ENCODE data around the gene ZFAND4. TPM values are rescaled to one million over a fixed set of nuclear protein-coding genes. Genes with fewer than 3 reads are reported as not detected.
A peak's percentile ranks its signal among the peaks of the same experiment; 100 is the strongest.
"Not testable (repeated sequence)": the region's sequence is repeated elsewhere in the genome, so short reads cannot be mapped to it uniquely, and the experiment has no call there.

ZFAND4 gene
- total RNA-seq, 6 experiments from 2014 or later: 6.3 to 15.2 (median 9.3) TPM

DNA sequence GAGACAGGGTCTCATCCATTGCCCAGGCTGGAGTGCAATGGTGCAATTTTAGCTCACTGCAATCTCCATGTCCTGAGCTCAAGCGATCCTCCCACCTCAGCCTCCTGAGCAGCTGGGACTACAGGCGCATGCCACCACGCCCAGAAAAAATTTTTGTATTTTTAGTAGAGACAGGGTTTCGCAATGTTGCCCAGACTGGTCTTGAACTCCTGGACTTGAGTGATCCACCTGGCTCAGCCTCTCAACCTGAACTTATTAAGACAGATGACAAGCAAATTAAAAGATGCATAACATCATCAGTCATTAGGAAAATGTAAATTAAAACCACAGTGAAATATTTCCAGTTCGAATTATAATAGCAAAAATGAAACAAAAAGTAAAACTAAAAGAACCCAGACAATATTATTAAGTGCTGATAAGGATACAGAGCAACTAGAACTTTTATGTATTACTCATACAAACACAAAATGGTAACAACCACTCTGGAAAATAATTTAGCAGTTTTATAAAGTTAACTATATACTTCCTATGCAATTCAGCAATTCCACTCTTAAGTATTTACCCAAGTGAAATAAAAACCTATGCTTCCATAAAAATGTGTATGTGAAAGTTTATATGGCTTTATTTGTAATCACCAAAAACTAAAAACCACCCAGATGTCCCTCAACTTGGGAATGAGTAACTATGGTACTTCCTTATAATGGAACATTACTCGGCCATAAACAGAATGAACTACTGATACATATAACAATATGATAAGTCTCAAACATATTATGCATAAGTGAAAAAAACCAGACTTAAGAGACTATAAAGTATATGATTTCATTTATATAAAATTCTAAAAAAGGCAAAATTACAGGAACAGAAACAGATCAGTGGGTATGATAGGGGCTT, 15.3 kb downstream of the ZFAND4 start:
- no peak for DNase-seq
- no peaks in the 10 kb centered on the region for H3K9me3 ChIP-seq
- no peak for ATAC-seq
- H3K27me3 ChIP-seq: no peaks in the 10 kb centered on the region
- 86% methylated on average over 6 of the region's 6 CpGs for WGBS (ENCODE audit: insufficient coverage, low coverage, low lambda C conversion rate, missing lambda C conversion rate)
- no peak overlapping the region for H3K27ac ChIP-seq
- H3K4me3 ChIP-seq: no peak overlapping the region
- intact Hi-C loops (cut with DNase I): no loop called here
- H3K36me3 ChIP-seq: no peaks in the 10 kb centered on the region
- no peak for TF ChIP-seq POLR2A (IDR thresholded peaks at IDR 0.05)
- TF ChIP-seq, protein P1, sequence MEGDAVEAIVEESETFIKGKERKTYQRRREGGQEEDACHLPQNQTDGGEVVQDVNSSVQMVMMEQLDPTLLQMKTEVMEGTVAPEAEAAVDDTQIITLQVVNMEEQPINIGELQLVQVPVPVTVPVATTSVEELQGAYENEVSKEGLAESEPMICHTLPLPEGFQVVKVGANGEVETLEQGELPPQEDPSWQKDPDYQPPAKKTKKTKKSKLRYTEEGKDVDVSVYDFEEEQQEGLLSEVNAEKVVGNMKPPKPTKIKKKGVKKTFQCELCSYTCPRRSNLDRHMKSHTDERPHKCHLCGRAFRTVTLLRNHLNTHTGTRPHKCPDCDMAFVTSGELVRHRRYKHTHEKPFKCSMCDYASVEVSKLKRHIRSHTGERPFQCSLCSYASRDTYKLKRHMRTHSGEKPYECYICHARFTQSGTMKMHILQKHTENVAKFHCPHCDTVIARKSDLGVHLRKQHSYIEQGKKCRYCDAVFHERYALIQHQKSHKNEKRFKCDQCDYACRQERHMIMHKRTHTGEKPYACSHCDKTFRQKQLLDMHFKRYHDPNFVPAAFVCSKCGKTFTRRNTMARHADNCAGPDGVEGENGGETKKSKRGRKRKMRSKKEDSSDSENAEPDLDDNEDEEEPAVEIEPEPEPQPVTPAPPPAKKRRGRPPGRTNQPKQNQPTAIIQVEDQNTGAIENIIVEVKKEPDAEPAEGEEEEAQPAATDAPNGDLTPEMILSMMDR (IDR thresholded peaks at IDR 0.05): no peak
- H3K4me1 ChIP-seq: peaks cover 0 to 16% (median 0%) of the 10 kb centered on the region in 4 donors

DNA sequence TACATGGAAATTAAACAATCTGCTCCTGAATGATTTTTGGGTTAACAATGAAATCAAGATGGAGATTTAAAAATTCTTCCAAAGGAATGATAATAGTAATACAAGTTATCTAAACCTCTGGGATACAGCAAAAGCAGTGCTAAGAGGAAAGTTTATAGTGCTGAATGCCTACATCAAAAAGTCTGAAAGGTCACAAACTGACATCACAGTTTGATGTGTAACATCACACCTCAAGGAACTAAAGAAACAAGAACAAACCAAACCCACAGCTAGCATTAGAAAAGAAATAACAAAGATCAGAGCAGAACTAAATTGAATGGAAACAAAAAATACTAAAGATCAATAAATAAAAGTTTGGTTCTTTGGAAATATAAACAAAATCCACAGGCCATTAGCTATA, 17.4 kb downstream of the ZFAND4 start:
- intact Hi-C loops (cut with DNase I): no loop called here
- ATAC-seq (no peak), DNase-seq (no peak)
- Histone ChIP-seq H3K4me3 (no peak overlapping the region), H3K27ac (peak overlapping the region in 1 of 3 donors; percentile 47), H3K4me1 (peaks cover 0 to 16% (median 0%) of the 10 kb centered on the region in 4 donors), H3K9me3 (no peaks in the 10 kb centered on the region), H3K36me3 (no peaks in the 10 kb centered on the region), H3K27me3 (no peaks in the 10 kb centered on the region)
- TF ChIP-seq POLR2A (IDR thresholded peaks at IDR 0.05): no peak
- TF ChIP-seq, protein P1 (IDR thresholded peaks at IDR 0.05): no peak

DNA sequence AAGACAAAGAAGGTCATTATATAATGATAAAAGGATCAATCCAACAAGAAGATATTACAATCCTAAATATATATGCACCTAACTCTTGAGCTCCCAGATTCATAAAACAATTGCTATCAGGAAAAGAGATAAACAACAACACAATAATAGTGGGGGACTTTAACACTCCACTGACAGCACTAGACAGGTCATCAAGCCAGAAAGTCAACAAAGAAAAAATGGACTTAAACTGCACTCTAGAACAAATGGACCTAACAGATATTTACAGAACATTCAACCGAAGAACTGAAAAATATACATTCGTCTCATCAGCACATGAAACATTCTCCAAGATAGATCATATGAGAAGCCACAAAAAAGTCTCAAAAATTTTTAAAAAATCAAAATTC, 17.8 kb downstream of the ZFAND4 start:
- H3K4me3 ChIP-seq; H3K9me3 ChIP-seq; H3K36me3 ChIP-seq; DNase-seq; intact Hi-C loops (cut with DNase I); H3K27me3 ChIP-seq: not testable (repeated sequence)
- peak; percentile 25 to 73 (median 28) for ATAC-seq
- WGBS (ENCODE audit: insufficient coverage, low coverage, low lambda C conversion rate, missing lambda C conversion rate): 31% methylated on average over 2 of the region's 2 CpGs
- Histone ChIP-seq H3K27ac (peak overlapping the region in 2 of 3 donors; percentile 5 to 47), H3K4me1 (peaks cover 0 to 20% (median 0%) of the 10 kb centered on the region in 4 donors)

DNA sequence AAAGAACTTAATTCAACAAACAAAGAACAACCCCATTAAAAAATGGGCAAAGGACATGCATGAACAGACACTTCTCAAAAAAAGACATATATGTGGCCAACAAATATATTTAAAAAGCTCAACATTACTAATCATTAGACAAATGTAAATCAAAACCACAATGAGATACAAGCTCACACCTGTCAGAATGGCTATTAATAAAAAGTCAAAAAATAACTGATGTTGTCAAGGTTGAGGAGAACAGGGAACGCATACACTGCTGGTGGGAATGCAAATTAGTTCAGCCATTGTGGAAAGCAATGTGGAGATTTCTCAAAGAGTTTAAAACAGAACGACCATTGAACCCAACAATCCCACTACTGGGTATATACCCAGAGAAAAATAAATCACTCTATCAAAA, 19.1 kb downstream of the ZFAND4 start:
- Histone ChIP-seq H3K4me1 (peaks cover 0 to 29% (median 0%) of the 10 kb centered on the region in 4 donors), H3K27me3 (no peaks in the 10 kb centered on the region), H3K4me3 (no peak overlapping the region), H3K36me3 (no peaks in the 10 kb centered on the region), H3K9me3 (no peaks in the 10 kb centered on the region), H3K27ac (no peak overlapping the region)
- DNase-seq (no peak), ATAC-seq (no peak)
- TF ChIP-seq, protein P1 (IDR thresholded peaks at IDR 0.05): no peak
- no peak for TF ChIP-seq POLR2A (IDR thresholded peaks at IDR 0.05)
- intact Hi-C loops (cut with DNase I): no loop called here
- 88% methylated on average over 2 of the region's 2 CpGs for WGBS (ENCODE audit: insufficient coverage, low coverage, low lambda C conversion rate, missing lambda C conversion rate)

DNA sequence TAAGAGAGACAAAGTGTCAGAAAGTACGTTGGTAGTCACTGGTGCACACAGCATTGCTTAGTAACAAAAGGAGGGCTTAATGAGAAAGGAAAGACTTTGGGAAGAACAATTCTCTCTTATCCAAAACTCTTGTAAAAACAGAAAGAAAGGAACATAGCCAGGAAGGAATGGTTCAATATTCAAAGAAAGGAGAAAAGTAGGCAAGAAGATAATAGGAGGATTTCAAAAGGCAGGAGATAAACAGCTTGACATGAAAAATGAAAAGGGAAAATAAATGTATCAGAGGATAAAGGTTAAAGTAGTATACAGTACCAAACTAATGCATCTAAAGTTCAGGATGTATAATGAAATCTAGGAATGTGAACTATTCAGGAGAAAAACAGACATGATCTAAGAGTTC, 20.1 kb downstream of the ZFAND4 start:
- Histone ChIP-seq H3K27me3 (no peaks in the 10 kb centered on the region), H3K27ac (no peak overlapping the region), H3K9me3 (no peaks in the 10 kb centered on the region), H3K4me1 (peaks cover 0 to 29% (median 0%) of the 10 kb centered on the region in 4 donors), H3K36me3 (peaks cover 0 to 3% (median 0%) of the 10 kb centered on the region in 4 donors), H3K4me3 (no peak overlapping the region)
- TF ChIP-seq POLR2A (IDR thresholded peaks at IDR 0.05): no peak
- TF ChIP-seq, protein P1 (IDR thresholded peaks at IDR 0.05): no peak
- ATAC-seq: no peak
- DNase-seq: no peak
- intact Hi-C loops (cut with DNase I): no loop called here
- 100% methylated on average over 1 of the region's 1 CpG for WGBS (ENCODE audit: insufficient coverage, low coverage, low lambda C conversion rate, missing lambda C conversion rate)

Measured in right lobe of liver (tissue), 6 donors.